ENCODE results near the gene RIMBP2.

RIMBP2 gene

GRCh38 chr12:130640901-130641300 lies 75.2 kb downstream of the RIMBP2 start:
- H3K27ac ChIP-seq (ENCODE audit: extremely low read depth, low read depth, low read length): no peak overlapping the region
- no peaks in the 10 kb centered on the region for H3K36me3 ChIP-seq (ENCODE audit: control insufficient read depth in 2 of 2, insufficient read depth in 1 of 2, low read length in 2 of 2)
- TF ChIP-seq ZNF658 (tag by site-specific recombination; IDR thresholded peaks at IDR 0.05) (no peak), GLI2 (tag by site-specific recombination; IDR thresholded peaks at IDR 0.05; ENCODE audit: borderline replicate concordance, low read depth) (no peak), ZNF146 (tag by site-specific recombination; IDR thresholded peaks at IDR 0.05) (no peak), MYNN (tag by site-specific recombination; IDR thresholded peaks at IDR 0.05; ENCODE audit: borderline replicate concordance) (no peak), ZNF223 (tag by site-specific recombination; IDR thresholded peaks at IDR 0.05) (no peak), ZNF76 (tag by site-specific recombination; IDR thresholded peaks at IDR 0.05; ENCODE audit: borderline replicate concordance, low read depth) (no peak), KLF9 (tag by site-specific recombination; IDR thresholded peaks at IDR 0.05; ENCODE audit: low read depth) (no peak), ZNF488 (tag by site-specific recombination; IDR thresholded peaks at IDR 0.05) (no peak), ZNF660 (tag by site-specific recombination; IDR thresholded peaks at IDR 0.05) (no peak), ZNF529 (tag by site-specific recombination; IDR thresholded peaks at IDR 0.05; ENCODE audit: insufficient replicate concordance) (no peak), ZNF555 (tag by site-specific recombination; conservative IDR thresholded peaks at IDR 0.05) (no peak), BCL11B (tag by site-specific recombination; IDR thresholded peaks at IDR 0.05; ENCODE audit: low read depth) (no peak)
- ChIA-PET CTCF (no interaction called here), POLR2A (no interaction called here)
- H3K9me3 ChIP-seq (ENCODE audit: control insufficient read depth, insufficient read depth, low read depth, low read length): no peaks in the 10 kb centered on the region
- H3K4me3 ChIP-seq (ENCODE audit: low read depth, low read length): no peak overlapping the region
- H3K4me1 ChIP-seq (ENCODE audit: control insufficient read depth, insufficient read depth, low read length): no peaks in the 10 kb centered on the region

DNA sequence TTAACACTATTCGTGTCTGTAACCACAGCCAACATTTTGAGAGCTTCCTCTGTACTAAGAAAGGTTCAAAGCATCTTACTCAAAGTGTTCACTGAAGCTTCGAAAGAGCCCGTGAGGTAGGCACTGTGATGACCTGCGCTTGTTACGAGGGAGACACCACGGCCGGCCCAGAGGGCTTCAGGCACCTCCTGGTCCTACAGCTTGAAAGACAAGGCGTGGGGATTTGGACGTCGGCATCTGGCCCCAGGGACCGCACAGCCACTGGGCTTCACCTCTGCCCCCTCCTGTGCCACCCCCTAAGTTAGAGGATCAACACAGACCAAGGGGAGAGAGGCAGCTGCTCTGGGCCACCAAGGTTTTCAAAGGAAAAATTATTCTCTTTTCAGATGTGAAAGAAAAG lies 75.6 kb downstream of the RIMBP2 start:
- no peaks in the 10 kb centered on the region for H3K4me1 ChIP-seq (ENCODE audit: control insufficient read depth, insufficient read depth, low read length)
- no peaks in the 10 kb centered on the region for H3K9me3 ChIP-seq (ENCODE audit: control insufficient read depth, insufficient read depth, low read depth, low read length)
- H3K36me3 ChIP-seq (ENCODE audit: control insufficient read depth in 2 of 2, insufficient read depth in 1 of 2, low read length in 2 of 2): no peaks in the 10 kb centered on the region
- POLR2A ChIA-PET: no interaction called here
- CTCF ChIA-PET: no interaction called here
- no peak overlapping the region for H3K27ac ChIP-seq (ENCODE audit: extremely low read depth, low read depth, low read length)
- no peak overlapping the region for H3K4me3 ChIP-seq (ENCODE audit: low read depth, low read length)
- TF ChIP-seq KLF1 (tag by site-specific recombination; IDR thresholded peaks at IDR 0.05) (no peak), GFI1B (tag by site-specific recombination; IDR thresholded peaks at IDR 0.05) (no peak), ZNF692 (tag by site-specific recombination; IDR thresholded peaks at IDR 0.05) (no peak), ZSCAN5A (tag by site-specific recombination; IDR thresholded peaks at IDR 0.05) (no peak), ZNF292 (tag by site-specific recombination; IDR thresholded peaks at IDR 0.05; ENCODE audit: borderline replicate concordance, low read depth) (no peak), ZNF184 (tag by site-specific recombination; IDR thresholded peaks at IDR 0.05) (no peak), ZNF654 (tag by site-specific recombination; IDR thresholded peaks at IDR 0.05; ENCODE audit: low read depth) (no peak), ZNF473 (tag by site-specific recombination; IDR thresholded peaks at IDR 0.05) (no peak), ZNF449 (tag by site-specific recombination; IDR thresholded peaks at IDR 0.05) (no peak), ZNF157 (tag by site-specific recombination; IDR thresholded peaks at IDR 0.05) (no peak), ZFP3 (tag by site-specific recombination; IDR thresholded peaks at IDR 0.05; ENCODE audit: low read depth) (no peak), GLI2 (tag by site-specific recombination; IDR thresholded peaks at IDR 0.05; ENCODE audit: borderline replicate concordance, low read depth) (no peak)
- TF ChIP-seq, protein P1, sequence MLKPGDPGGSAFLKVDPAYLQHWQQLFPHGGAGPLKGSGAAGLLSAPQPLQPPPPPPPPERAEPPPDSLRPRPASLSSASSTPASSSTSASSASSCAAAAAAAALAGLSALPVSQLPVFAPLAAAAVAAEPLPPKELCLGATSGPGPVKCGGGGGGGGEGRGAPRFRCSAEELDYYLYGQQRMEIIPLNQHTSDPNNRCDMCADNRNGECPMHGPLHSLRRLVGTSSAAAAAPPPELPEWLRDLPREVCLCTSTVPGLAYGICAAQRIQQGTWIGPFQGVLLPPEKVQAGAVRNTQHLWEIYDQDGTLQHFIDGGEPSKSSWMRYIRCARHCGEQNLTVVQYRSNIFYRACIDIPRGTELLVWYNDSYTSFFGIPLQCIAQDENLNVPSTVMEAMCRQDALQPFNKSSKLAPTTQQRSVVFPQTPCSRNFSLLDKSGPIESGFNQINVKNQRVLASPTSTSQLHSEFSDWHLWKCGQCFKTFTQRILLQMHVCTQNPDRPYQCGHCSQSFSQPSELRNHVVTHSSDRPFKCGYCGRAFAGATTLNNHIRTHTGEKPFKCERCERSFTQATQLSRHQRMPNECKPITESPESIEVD (tag by site-specific recombination; IDR thresholded peaks at IDR 0.05): no peak

Measured in HEK293 (cell line).